A549 (cell line): ENCODE measurements around the gene CHD1L.

Source experiments
- EP300 ChIP-seq, 2 experiments: fragments of >200 bp; sonication (Bioruptor Twin); formaldehyde crosslinking; IDR thresholded peaks; 2 replicates in 1 of 2; 3 replicates in 1 of 2; pipeline ENCODE4 v1.6.1; 2016 to 2017
- RAD21 ChIP-seq, 2 experiments: fragments of >200 bp in 1 of 2; sonication (Bioruptor Twin) in 1 of 2; formaldehyde crosslinking in 1 of 2; IDR thresholded peaks in 1 of 2; conservative IDR thresholded peaks in 1 of 2; 2 replicates in 1 of 2; 3 replicates in 1 of 2; pipeline ENCODE4 v1.6.1; 2012 to 2018; ENCODE audit warnings: inconsistent platforms in 1 of 2

DNA sequence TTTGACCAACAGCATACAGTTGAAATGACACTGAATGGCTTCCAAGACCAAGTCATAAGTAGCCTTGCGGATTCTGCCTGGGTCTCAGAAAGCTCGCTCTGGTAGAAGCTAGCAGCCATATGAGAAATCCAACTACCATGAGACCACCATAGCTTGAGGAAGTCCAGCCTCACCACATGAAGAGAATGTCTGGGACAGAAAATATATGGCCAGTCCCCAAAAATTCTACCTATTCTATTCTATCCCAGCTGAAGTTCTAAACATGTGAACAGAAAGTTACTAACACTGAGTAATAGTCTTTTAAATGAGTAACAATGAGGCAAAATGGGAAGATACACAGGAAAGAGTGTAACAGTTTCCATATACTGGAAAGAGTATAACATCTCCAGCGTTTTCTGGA is 26.4 kb upstream of the CHD1L start:
- TF ChIP-seq RAD21 (conservative IDR thresholded peaks at IDR 0.05 in 1 of 2, IDR thresholded peaks at IDR 0.05 in 1 of 2): no peak
- no peak for TF ChIP-seq EP300 (IDR thresholded peaks at IDR 0.05)
